HepG2 (cell line): ENCODE results near the gene DNAJC11. TPM values are rescaled to one million over a fixed set of nuclear protein-coding genes. Genes with fewer than 3 reads are reported as not detected.

ENCODE experiments used
- ATF1 ChIP-seq: IDR thresholded peaks from 2 replicates; pipeline ENCODE4 v1.6.1; 2016; ENCODE audit warnings: mild to moderate bottlenecking, control low read depth
- FIP1L1 ChIP-seq: fragments of 200-400 bp; formaldehyde crosslinking; IDR thresholded peaks from 2 replicates; pipeline ENCODE4 v1.6.1; 2018; ENCODE audit warnings: low read depth, mild to moderate bottlenecking, low read length, moderate library complexity, borderline replicate concordance; ENCODE audit not compliant: insufficient read depth
- NCOA2 ChIP-seq: sonication (generic); formaldehyde crosslinking; IDR thresholded peaks from 2 replicates; pipeline ENCODE4 v1.8.0; 2022; ENCODE audit warnings: inconsistent platforms
- SCMH1 ChIP-seq: sonication (generic); formaldehyde crosslinking; IDR thresholded peaks from 2 replicates; pipeline ENCODE4 v1.9.0; 2021; ENCODE audit warnings: missing genetic modification reagents, mild to moderate bottlenecking, borderline replicate concordance
- XBP1 ChIP-seq: sonication (generic); formaldehyde crosslinking; IDR thresholded peaks from 2 replicates; pipeline ENCODE4 v1.5.0; 2020; ENCODE audit warnings: missing genetic modification reagents
- ZC3H4 ChIP-seq: sonication (generic); formaldehyde crosslinking; IDR thresholded peaks from 2 replicates; pipeline ENCODE4 v1.4.0; 2020; ENCODE audit warnings: missing genetic modification reagents, borderline replicate concordance
- ZNF644 ChIP-seq: IDR thresholded peaks from 2 replicates; pipeline ENCODE4 v1.6.1; 2016; ENCODE audit warnings: low read depth
- ZNF703 ChIP-seq: sonication (generic); formaldehyde crosslinking; IDR thresholded peaks from 2 replicates; pipeline ENCODE4 v1.5.1; 2020; ENCODE audit warnings: missing genetic modification reagents, mild to moderate bottlenecking, moderate library complexity, borderline replicate concordance
- ZSCAN25 ChIP-seq: sonication (generic); formaldehyde crosslinking; IDR thresholded peaks from 2 replicates; pipeline ENCODE4 v1.8.0; 2022; ENCODE audit warnings: mild to moderate bottlenecking, missing genetic modification reagents
- polyA plus RNA-seq, 8 experiments: library from polyadenylated mRNA; depleted of rRNA in 3 of 8; stranded (reverse) in 7 of 8; unstranded in 1 of 8; fragments of >200 nt; fragmentation: Illumina TruSeq in 4 of 8; extraction: Trizol in 4 of 8; gene quantifications; 2 replicates each; pipeline versions ENCODE4 v1.2.1 to v1.2.3, GENCODE V29; 2011 to 2016; ENCODE audit warnings: low read depth in 4 of 8, missing spikeins in 1 of 8, mixed read lengths in 1 of 8; ENCODE audit not compliant: insufficient read depth in 1 of 8
- total RNA-seq, 5 experiments: library from RNA; depleted of rRNA; stranded (reverse); fragments of >200 nt; fragmentation: Illumina TruSeq; extraction: Trizol; gene quantifications; 2 replicates each; pipeline ENCODE4 v1.2.3, GENCODE V29; 2016; ENCODE audit warnings: low read depth in 1 of 5
- TF ChIP-seq, protein P1 (sequence below), 2 experiments: fragments of 450-650 bp in 1 of 2; sonication (generic) in 1 of 2; formaldehyde crosslinking; IDR thresholded peaks; 2 replicates each; pipeline versions ENCODE4 v1.5.0 to v1.8.0; 2020 to 2022; ENCODE audit warnings: mild to moderate bottlenecking in 1 of 2, missing genetic modification reagents in 1 of 2
- TF ChIP-seq, protein P2 (sequence below): sonication (generic); formaldehyde crosslinking; IDR thresholded peaks from 2 replicates; pipeline ENCODE4 v1.9.0; 2021; ENCODE audit warnings: mild to moderate bottlenecking, missing genetic modification reagents
- TF ChIP-seq, protein P3 (sequence below): sonication (generic); formaldehyde crosslinking; IDR thresholded peaks from 2 replicates; pipeline ENCODE4 v1.5.1; 2020; ENCODE audit warnings: mild to moderate bottlenecking, missing genetic modification reagents
- TF ChIP-seq, protein P4 (sequence below): sonication (generic); formaldehyde crosslinking; IDR thresholded peaks from 2 replicates; pipeline ENCODE4 v1.5.0; 2020; ENCODE audit warnings: missing genetic modification reagents
- TF ChIP-seq, protein P5 (sequence below): sonication (generic); formaldehyde crosslinking; IDR thresholded peaks from 2 replicates; pipeline ENCODE4 v1.4.0; 2020; ENCODE audit warnings: missing genetic modification reagents

The DNAJC11 gene
- total and polyA plus RNA-seq, 2 of the 13 experiments (the other 11 are each of a cell fraction or from before 2014, with no cell fraction given), result 25.1 to 47.6 TPM

DNA sequence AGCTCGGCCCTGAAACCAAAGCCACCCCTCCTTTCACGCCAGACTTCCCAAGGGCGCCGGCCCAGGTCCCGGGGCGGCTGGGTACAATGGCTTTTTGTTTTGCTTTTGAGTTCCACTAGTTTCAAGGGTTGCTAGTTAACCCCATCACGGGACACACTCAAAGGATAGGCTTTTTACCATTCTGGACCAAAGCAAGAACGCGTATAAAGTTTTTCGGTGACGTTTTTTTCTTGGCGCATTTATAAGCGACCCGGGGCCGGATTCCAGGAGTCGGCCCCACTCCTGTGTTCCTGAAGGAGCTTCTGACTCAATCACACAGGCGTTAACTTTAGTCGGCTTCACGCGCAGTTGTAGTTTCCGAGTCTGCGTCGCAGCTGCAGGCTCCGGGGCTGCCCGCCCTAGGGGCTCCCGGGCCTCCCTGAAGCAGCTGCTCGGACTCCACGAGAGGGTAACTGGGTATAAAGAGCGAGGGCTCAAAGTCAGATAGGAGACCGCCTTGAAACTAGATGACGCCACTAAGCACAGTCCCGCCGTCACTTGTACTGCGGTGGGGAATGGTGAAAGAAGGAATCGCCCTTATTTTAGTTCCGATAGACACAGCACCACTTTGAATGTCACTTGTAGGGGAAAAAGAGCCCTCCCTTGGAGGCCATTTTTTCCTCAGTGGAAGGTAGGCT, 98.2 kb downstream of the DNAJC11 start (continued):
- TF ChIP-seq ZNF703 (CRISPR knock-in tag) (0 out of 2 replicates have a peak, but pooled peaks have one; percentile 32), ZSCAN25 (no peak), FIP1L1 (no peak), NCOA2 (CRISPR knock-in tag) (no peak), ATF1 (no peak), ZNF644 (no peak), XBP1 (CRISPR knock-in tag) (peak; percentile 52; the same call in 1 of the 2 replicates), ZC3H4 (CRISPR knock-in tag) (peak; percentile 88; the same call in 1 of the 2 replicates), SCMH1 (CRISPR knock-in tag) (no peak)
- TF ChIP-seq, protein P1, sequence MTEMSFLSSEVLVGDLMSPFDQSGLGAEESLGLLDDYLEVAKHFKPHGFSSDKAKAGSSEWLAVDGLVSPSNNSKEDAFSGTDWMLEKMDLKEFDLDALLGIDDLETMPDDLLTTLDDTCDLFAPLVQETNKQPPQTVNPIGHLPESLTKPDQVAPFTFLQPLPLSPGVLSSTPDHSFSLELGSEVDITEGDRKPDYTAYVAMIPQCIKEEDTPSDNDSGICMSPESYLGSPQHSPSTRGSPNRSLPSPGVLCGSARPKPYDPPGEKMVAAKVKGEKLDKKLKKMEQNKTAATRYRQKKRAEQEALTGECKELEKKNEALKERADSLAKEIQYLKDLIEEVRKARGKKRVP (CRISPR knock-in tag; IDR thresholded peaks at IDR 0.05), result 0 out of 4 replicates have a peak, but pooled peaks of 1 of the 2 experiments have one; percentile 7
- TF ChIP-seq, protein P2, sequence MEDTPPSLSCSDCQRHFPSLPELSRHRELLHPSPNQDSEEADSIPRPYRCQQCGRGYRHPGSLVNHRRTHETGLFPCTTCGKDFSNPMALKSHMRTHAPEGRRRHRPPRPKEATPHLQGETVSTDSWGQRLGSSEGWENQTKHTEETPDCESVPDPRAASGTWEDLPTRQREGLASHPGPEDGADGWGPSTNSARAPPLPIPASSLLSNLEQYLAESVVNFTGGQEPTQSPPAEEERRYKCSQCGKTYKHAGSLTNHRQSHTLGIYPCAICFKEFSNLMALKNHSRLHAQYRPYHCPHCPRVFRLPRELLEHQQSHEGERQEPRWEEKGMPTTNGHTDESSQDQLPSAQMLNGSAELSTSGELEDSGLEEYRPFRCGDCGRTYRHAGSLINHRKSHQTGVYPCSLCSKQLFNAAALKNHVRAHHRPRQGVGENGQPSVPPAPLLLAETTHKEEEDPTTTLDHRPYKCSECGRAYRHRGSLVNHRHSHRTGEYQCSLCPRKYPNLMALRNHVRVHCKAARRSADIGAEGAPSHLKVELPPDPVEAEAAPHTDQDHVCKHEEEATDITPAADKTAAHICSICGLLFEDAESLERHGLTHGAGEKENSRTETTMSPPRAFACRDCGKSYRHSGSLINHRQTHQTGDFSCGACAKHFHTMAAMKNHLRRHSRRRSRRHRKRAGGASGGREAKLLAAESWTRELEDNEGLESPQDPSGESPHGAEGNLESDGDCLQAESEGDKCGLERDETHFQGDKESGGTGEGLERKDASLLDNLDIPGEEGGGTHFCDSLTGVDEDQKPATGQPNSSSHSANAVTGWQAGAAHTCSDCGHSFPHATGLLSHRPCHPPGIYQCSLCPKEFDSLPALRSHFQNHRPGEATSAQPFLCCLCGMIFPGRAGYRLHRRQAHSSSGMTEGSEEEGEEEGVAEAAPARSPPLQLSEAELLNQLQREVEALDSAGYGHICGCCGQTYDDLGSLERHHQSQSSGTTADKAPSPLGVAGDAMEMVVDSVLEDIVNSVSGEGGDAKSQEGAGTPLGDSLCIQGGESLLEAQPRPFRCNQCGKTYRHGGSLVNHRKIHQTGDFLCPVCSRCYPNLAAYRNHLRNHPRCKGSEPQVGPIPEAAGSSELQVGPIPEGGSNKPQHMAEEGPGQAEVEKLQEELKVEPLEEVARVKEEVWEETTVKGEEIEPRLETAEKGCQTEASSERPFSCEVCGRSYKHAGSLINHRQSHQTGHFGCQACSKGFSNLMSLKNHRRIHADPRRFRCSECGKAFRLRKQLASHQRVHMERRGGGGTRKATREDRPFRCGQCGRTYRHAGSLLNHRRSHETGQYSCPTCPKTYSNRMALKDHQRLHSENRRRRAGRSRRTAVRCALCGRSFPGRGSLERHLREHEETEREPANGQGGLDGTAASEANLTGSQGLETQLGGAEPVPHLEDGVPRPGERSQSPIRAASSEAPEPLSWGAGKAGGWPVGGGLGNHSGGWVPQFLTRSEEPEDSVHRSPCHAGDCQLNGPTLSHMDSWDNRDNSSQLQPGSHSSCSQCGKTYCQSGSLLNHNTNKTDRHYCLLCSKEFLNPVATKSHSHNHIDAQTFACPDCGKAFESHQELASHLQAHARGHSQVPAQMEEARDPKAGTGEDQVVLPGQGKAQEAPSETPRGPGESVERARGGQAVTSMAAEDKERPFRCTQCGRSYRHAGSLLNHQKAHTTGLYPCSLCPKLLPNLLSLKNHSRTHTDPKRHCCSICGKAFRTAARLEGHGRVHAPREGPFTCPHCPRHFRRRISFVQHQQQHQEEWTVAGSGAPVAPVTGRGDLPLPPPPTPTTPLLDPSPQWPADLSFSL, result no peak
- TF ChIP-seq, protein P3, sequence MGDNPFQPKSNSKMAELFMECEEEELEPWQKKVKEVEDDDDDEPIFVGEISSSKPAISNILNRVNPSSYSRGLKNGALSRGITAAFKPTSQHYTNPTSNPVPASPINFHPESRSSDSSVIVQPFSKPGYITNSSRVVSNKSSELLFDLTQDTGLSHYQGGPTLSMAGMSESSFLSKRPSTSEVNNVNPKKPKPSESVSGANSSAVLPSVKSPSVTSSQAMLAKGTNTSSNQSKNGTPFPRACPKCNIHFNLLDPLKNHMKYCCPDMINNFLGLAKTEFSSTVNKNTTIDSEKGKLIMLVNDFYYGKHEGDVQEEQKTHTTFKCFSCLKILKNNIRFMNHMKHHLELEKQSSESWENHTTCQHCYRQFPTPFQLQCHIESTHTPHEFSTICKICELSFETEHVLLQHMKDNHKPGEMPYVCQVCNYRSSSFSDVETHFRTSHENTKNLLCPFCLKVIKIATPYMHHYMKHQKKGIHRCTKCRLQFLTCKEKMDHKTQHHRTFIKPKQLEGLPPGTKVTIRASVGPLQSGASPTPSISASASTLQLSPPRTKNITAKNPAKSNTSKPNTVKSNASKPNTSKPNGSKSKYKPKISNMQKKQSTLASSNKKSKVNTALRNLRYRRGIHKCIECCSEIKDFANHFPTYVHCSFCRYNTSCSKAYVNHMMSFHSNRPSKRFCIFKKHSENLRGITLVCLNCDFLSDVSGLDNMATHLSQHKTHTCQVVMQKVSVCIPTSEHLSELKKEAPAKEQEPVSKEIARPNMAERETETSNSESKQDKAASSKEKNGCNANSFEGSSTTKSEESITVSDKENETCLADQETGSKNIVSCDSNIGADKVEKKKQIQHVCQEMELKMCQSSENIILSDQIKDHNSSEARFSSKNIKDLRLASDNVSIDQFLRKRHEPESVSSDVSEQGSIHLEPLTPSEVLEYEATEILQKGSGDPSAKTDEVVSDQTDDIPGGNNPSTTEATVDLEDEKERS (CRISPR knock-in tag), result no peak
- TF ChIP-seq, protein P4, sequence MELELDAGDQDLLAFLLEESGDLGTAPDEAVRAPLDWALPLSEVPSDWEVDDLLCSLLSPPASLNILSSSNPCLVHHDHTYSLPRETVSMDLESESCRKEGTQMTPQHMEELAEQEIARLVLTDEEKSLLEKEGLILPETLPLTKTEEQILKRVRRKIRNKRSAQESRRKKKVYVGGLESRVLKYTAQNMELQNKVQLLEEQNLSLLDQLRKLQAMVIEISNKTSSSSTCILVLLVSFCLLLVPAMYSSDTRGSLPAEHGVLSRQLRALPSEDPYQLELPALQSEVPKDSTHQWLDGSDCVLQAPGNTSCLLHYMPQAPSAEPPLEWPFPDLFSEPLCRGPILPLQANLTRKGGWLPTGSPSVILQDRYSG (CRISPR knock-in tag), result no peak
- TF ChIP-seq, protein P5, sequence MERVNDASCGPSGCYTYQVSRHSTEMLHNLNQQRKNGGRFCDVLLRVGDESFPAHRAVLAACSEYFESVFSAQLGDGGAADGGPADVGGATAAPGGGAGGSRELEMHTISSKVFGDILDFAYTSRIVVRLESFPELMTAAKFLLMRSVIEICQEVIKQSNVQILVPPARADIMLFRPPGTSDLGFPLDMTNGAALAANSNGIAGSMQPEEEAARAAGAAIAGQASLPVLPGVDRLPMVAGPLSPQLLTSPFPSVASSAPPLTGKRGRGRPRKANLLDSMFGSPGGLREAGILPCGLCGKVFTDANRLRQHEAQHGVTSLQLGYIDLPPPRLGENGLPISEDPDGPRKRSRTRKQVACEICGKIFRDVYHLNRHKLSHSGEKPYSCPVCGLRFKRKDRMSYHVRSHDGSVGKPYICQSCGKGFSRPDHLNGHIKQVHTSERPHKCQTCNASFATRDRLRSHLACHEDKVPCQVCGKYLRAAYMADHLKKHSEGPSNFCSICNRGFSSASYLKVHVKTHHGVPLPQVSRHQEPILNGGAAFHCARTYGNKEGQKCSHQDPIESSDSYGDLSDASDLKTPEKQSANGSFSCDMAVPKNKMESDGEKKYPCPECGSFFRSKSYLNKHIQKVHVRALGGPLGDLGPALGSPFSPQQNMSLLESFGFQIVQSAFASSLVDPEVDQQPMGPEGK (CRISPR knock-in tag), result no peak
